ENCODE measurements around the gene PRM1.

The PRM1 gene

DNA sequence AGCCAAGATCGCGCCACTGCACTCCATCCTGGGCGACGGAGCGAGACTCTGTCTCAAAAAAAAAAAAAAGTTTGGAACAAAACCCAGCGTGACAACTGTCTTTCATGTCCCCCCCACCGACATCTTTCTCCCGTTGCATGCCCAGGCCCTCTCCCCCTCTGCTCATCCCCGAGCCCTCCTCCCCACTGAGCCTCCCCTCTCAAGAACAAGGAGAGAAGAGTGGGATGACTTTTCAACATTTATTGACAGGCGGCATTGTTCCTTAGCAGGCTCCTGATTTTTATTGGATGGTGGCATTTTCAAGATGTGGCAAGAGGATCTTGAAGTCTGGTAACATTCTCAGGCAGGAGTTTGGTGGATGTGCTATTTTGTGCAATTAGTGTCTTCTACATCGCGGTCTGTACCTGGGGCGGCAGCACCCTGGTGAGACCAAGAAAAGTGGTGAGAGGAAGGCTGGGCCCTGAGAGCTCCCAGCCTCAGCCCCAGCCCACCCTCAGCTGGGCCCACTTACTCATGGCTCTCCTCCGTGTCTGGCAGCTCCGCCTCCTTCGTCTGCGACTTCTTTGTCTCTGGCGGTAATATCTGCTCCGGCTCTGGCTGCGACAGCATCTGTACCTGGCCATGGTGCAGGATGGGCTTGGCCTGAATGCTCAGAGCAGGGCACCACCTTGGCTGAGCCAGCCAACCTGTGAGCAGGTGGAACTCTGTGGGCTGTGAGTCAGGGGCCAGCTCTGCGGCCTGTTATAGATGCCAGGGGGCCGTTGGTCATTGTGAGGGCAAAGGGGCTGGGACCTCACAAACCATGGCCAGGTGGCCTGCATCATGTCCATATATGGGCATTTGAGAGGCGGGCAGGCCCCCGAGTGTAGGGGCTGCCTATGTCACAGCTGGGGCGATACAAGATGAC, at the start of gene PRM1:
Gene PRM1, minus strand, starts transcription at position 715 of the 907 bp plus-strand sequence. Its CDS starts 92 bp downstream, at position 623.
- no peak for DNase-seq

- no peak for DNase-seq
Measured at GRCh38 chr16:11330526-11331237, 49.6 kb upstream of the PRM1 start.

DNA sequence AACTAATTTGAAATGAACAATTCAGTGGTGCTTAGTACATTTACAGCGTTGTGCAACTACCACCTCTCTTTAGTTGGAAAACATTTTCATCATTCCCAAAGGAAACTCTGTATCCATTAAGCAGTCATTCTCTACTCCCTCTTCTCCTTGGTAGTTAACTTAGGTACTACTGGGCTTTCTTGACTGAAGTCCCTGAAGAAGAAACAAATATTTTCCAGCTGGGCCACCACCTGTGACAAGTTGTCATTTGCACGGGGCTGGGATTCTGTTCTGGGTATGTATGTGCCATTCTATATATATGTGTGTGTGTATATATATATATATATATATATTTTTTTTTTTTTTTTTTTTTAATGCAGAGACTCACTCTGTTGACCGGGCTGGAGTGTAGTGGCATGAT, 48.8 kb upstream of the PRM1 start:
- DNase-seq = no peak

- no peak for DNase-seq
Measured at GRCh38 chr16:11329071-11329491, 48.0 kb upstream of the PRM1 start.

- DNase-seq = peak; percentile 81
Measured at GRCh38 chr16:11328172-11329070, 47.3 kb upstream of the PRM1 start.

DNA sequence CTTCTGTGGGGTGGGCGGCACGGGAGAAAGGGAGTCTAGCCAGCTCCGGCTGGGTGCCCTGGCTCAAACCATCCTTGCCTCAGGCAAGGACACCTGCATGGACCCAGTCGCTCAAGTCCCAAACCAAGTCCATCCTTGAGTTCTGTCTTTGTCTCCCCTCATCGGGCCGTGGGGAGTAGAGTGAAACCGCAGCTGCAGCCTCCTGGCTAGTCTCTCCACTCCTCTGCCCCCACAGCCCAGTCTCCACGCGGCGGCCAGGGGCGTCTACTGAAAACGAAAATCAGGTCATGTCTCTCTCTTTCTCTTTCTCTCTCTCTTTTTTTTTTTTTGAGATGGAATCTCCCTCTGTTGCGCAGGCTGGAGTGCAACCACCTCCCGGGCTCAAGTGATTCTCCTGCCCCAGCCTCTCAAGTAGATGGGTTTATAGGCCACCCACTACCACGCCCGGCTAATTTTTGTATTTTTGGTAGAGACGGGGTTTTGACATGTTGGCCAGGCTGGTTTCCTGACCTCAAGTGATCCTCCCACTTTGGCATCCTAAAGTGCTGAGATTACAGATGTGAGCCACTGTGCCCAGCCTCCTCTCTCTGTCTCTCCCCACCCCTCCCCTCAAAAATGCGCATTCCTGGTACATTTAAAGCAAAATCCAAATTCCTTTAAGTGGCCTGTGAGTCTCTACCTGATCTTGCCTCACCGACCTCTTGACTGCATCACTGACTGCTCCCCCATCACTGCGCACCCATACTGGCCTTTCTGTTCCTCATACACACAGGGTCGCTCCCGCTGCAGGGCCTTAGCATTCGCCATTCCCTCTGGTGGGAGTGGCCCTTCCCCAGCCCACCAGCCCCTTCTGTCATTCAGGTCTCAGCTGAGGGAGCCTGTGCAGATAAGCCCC, 46.4 kb upstream of the PRM1 start:
- no peak for DNase-seq

DNA sequence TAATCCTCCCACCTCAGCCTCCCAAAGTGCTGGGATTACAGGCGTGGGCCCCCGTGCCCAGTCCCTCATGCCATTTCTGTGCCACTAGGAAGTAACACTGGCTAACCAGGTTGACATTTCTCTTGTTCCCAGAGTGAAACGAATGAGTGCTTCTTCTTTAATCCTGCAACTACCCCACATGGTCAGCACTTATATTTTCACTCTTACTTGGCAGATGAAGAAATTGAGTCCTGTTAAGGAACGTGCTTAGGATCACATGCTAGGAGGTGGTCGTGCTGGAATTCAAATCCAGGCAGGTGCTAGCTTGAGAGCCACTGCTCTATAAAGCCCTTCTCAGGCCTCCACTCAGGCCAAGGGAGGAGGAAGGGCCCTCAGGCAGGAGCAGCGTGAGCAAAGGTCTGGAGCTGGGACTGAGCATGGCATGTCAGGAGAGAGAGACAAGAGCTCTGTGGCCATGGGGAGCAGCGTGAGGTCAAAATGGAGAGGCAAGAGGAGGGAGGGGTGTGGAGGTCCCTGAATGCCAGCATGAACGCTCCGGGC, 45.7 kb upstream of the PRM1 start:
- no peak for DNase-seq

- DNase-seq = no peak
Measured at GRCh38 chr16:11326084-11326736, 45.1 kb upstream of the PRM1 start.

- no peak for DNase-seq
Measured at GRCh38 chr16:11325404-11326083, 44.4 kb upstream of the PRM1 start.

GRCh38 chr16:11323551-11324336, 42.6 kb upstream of the PRM1 start:
- no peak for DNase-seq

DNA sequence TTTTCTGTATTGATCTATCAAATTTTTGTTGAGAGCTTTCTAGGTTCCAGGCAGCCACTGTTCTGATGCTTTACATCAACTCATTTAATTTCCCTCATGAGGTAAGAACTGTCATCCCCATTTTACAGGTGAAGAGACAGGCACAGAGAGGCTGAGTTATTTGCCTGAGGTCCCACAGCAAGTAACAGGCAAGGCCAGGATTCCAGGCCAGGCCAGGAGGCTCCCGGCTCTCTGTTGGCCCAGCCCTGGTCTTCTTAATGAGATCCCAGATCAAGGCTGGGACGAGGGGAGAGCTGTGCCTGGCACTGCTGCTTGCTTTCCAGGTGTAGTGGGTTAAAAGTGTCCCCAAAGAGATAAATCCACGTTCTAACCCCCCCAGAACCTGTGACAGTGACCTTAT, 41.7 kb upstream of the PRM1 start:
- DNase-seq = no peak

- no peak for DNase-seq
Measured at GRCh38 chr16:11321662-11322061, 40.5 kb upstream of the PRM1 start.

GRCh38 chr16:11320170-11320569, 39.0 kb upstream of the PRM1 start:
- no peak for DNase-seq

- no peak for DNase-seq
Measured at GRCh38 chr16:11319529-11320146, 38.5 kb upstream of the PRM1 start.

DNA sequence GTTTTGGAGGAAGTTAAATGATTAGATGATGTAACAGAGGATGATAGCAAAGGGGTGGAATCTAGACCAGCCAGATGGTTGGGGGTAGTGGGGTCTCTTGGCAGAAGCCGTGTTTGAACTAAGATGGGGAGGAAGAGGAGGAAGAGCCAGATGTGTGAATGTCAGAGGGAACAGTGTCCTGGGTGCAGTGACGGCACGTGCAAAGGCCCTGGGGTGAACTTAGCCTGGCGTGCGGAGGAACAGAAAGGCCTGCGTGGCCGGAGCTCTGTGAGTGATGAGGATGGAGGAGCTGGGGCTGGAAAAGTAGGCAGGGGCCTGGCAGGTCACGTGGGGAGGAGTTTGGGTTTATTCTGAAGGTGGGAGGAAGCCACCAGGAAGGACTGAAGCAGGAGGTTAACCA, 37.7 kb upstream of the PRM1 start:
- DNase-seq = no peak

DNA sequence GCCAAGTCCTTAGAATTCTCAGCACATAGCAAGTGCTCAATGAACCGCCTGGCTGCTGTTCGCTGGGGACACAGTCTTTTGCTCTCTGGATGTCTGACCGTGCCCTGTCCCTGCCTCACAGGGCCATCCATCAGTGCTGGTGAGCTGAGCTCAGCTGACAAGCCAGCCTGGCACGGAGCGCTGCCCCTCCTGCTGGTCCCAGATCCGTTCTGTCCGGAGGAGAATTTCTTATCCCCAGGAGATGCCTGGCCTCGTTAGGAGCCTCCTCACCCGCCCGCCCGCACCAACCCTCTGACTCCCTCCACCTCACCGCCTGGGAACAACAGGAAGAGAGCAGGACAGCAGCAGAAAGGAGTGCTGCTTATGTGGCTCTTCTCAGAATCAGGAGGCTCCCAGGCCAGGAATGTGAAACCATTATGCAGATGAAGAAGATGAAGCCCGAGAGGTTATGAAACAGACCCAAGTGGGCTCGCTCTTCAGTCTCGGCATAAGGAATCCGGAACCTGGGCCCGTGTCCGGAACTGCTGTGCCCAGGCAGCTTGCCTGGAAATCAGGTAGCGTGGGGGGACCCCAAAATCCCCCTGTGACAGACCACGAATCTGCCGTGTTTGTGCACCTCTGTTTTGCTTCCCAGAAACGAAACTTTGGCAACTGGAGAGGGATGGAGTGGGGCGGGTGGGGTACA, 35.3 kb upstream of the PRM1 start:
- no peak for DNase-seq

DNA sequence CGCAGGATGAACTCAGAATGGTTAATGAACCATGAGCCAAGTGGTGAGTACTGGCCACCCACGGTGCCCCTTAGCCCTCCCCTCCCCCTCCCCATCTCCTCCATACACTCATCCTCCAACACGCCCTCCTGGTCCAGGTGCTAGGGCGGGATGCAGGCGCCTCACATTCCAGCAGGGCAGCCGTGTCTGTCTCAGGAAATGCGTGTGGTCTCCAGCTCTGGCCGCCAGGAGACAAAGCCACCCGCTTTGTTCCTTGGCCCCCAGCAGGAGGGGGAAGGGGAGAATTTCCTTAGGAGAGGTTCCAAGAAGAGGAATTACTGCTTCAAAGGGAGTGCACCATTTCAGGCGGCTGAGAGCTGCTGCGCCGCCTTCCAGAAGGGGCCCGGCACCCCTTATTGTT, 34.4 kb upstream of the PRM1 start:
- no peak for DNase-seq

DNA sequence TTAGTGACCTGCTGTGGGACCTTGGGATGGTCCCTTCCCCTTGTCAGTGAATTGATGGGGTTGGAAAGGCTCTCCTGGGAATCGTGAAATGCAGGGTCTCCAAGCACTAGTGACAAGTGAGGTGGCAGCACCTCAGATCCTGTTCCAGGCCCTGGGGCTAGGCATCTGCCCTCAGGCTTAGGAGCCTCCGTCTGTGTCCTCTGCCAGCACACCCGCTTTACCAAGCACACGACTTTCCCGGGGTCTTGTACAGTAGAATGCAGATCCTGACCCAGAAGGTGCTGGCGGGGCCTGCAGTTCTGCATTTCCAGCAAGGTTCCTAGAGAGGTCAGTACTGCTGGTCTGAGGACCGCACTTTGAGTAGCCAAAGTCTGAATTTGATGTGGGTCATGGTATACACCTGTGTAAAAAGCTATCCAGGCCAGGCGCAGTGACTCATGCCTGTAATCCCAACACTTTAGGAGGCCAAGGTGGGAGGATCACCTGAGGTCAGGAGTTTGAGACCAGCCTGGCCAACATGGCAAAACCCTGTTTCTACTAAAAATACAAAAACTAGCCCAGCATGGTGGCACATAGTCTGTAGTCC, 33.3 kb upstream of the PRM1 start:
- DNase-seq = no peak
